Fibroblast of skin of scalp (primary cell): Measurements from ENCODE around the gene SURF6. TPM values are rescaled to one million over a fixed set of nuclear protein-coding genes. Genes with fewer than 3 reads are reported as not detected.
"Not testable (repeated sequence)": the region's sequence is repeated elsewhere in the genome, so short reads cannot be mapped to it uniquely, and the experiment has no call there.

Source experiments
- DNase-seq: peaks from one replicate; pipeline ENCODE4 v3.0.0-alpha.2; 2013
- polyA plus RNA-seq, 2 experiments: library from polyadenylated mRNA; unstranded; fragments of 120-200 nt; gene quantifications; one replicate each; pipeline ENCODE4 v1.2.1, GENCODE V29; 2013; ENCODE audit not compliant: insufficient read length in 2 of 2

Gene SURF6
- 16.4 TPM for polyA plus RNA-seq (2013, experiment 1 of 2; ENCODE audit: insufficient read length)
- 15.6 TPM for polyA plus RNA-seq (2013, experiment 2 of 2; ENCODE audit: insufficient read length)

DNA sequence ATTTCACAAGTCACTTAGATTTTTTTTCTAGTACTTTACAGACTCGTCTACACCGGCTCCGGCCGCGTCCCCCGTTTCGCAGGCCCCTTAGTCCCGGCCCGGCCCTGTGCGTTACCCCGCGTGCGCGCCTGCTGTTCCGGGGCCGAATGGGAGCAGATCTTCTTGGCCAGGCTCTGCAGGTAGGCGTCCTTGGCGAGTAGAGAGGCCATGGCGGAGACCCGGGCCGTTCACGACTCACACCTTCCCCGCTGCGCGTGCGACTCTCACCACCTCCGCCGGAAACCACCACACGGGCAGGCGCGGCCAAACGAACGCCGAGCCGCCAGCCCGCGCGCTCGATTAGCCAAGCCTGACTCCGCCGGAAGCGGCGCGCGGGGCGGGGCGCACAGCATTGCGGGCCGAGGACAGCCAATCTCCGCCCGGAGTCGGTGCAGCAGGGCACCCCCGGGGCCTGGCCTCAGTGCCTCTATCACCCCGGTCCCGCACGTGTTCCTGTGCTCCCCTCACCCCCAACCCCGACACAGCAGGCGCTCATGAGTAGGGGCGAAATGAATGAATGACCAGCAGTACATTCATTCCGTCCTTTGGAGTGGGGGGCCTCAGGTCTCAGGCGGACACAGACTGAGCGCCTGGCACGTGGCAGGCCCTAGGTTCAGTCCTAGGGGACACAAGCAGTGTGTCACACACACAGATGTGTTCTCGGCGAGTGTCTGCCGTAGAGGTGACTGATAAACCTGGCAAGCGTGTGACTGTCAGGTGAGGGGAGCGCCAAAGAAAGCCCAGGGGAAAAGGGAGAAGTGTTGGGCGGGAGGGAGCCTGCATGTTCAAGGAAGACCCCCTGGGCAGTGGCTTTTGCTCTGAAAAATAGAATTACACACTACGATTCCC is at the start of gene SURF6:
TSS of gene SURF6 (minus strand) at position 265 of the 888 bp plus-strand sequence. CDS start at position 209, 56 bp downstream.
- peak; percentile 91 for DNase-seq

DNA sequence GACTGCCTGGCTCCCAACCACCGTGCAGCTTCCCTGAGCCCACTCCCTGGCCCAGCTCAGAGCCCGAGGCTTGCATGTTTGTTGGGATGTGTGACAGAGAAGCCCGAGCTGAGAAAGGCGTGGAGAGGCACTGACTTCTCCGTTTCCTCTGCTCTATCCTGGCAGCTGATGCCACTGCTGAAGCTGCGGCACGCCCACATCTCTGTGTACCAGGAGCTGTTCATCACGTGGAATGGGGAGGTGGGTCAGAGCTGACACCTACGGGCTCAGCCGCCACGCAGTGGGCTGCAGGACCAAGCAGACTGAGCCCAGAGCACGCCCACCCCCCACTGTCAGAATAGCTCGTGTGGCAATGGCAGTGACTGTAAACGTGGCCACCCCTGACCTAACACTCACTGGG is 49.5 kb upstream of the SURF6 start:
- no peak for DNase-seq

DNA sequence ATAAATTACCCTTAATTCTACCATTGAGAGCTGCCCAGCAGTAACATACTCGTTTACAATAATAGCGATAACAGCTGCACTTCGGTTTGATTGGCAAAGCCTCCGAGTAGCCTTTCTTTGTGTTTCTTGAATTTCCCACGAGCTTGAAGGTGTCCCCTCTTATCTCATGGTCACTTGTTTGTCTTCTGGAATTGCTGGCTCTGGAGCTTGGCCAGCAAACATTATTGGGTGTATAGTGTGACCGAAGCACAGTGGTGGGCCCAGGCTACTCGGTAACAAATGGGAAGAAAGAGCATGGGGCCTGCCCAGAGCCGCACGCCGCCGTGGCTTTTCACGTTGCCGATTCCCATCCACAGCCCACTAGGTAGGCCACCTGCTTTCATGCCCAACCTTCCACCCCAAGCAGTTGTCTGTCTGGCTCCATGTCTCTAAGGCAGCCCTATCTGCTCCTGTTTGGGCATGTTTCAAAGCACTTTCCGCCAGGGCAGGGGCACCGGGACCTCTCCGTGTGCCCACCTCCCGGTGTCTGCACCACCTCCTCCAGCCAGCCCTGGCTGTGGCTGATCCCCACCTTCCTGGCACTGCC is 48.8 kb upstream of the SURF6 start:
- DNase-seq: no peak

DNA sequence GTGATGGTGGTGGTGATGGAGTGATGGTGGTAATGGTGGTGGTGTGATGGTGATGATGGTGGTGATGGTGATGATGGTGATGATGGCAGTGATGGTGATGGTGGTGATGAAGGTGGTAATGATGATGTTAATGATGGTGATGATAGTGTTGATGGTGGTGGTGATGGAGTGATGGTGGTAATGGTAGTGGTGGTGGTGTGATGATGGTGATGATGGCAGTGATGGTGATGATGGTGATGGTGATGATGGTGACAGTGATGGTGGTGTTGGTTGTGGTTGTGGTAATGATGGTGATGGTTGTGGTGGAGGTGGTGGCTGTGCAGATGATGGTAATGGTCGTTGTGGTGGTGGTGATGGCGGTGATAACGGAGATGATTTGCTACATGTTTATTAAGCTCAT is 47.5 kb upstream of the SURF6 start:
- no peak for DNase-seq

DNA sequence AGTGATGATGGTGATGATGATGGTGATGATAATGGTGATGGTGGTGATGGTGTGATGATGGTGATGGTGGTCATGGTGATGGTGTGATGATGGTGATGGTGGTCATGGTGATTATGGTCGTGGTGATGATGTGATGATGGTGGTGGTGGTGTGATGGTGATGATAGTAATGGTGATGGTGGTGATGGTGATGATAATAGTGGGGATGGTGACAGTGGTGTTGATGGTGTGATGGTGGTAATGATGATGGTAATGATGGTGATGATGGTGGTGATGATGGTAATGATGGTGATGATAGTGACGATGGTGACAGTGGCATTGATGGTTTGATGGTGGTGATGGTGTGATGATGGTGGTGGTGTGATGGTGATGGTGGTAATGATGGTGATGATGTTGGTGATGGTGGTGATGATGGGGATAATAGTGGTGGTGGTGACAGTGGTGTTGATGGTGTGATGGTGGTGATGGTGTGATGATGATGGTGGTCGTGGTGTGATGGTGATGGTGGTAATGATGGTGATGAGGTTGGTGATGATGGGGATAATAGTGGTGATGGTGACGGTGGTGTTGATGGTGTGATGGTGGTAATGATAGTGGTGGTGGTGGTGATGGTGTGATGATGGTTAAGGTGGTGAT is 46.6 kb upstream of the SURF6 start:
- no peak for DNase-seq

DNA sequence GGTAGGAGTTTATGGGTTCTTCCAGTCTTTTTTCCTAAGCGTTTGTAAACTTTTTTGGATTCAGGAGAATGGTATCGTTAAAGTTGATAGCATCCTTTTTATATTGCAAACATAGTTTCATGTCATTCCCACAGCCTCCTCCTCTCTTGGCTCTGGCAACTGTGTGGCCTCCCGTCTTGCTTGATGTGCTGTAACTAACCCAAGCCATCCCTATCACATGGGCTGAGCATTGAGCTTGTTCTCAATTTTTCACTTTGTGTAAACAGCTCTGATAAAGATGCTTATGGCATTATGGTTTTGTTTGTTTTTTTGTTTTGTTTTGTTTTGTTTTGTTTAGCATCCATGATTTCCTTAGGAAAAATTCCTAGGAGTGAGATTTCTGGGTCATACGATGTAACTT is 44.7 kb upstream of the SURF6 start:
- DNase-seq: no peak

DNA sequence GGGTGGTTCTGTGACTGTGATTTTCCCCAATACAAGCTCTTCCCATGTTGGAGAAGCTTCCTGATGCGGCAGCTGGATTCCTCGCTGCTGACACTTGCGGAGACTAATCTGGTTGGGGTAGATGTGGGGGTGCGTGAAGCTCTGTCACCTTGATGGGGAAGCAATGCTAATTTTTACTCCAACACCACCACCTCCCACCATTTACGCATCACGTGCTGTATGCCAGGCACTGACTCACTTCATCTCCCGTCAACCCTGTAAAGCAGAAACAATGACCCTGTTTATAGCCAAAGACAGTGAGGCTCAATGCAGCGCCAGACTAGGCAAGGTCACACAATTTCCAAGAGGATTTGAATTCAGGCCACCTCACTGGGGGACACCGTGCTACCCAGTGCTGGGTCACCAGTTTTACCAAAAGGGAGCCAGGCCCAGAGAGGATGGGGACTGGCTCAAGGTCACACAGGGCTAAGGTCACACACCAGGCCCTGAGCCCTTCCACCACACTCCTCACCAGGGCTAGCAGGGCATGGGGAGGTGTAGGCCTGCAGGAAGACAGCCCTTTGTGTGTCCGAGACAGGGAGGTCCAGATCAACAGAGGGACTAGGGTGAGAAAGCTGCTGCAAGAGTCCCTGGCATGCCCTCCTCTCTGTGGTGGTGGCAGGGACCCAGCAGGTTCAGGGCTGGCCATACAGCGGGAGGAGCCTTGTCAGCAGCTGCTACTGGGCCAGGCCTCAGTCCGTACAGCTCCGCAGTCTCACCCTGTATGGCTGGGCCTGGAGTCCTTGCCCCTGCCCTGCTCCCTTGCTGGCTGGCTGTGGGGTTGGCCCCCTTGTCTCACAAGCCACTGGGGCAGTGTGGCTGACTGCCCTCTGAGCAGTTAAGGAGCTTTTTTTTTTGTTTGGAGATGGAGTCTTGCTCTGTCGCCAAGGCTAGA is 43.4 kb upstream of the SURF6 start:
- DNase-seq: no peak

DNA sequence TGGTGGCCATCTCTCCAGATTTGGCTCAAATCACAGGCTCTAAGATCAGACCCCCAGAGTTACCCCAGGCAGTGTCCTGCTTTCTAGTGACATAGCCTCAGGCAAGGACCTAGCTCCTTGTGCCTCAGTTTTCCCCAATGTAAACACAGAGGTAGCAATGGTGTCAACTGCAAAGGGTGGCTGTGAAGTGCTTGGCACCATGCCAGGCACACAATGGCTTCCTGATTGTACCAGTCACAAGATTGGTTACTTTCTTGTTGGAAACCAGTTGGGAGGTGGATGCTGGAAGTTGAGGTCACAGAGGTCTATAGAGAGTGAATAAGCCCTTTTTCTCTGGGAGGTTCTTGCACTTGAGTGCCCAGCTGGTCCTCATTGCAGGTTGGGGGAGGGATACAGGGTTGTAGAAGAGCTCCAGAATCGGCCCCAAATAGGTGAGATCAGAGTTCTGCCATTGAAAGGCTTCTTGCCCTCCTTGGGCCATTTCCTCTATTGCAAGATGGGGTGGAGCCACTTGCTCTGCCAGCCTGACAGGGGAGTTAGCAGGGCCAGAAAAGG is 42.5 kb upstream of the SURF6 start:
- DNase-seq: no peak

DNA sequence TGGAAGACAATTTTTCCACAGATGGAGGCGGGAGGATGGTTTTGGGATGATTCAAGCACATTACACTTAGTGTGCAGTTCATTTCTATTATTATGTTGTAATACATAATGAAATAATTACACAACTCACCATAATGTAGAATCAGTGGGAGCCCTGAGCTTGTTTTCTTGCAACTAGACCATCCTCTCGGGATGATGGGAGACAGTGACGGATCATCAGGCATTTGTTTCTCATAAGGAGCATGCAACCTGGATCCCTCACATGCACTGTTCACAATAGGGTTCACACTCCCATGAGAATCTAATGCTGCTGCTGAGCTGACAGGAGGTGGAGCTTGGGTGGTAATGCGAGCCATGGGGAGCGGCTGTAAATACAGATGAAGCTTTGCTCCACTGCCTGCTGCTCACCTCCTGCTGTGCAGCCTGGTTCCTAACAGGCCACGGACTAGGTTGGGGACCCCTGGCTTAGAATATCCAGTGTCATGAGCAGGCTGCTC is 41.8 kb upstream of the SURF6 start:
- peak; percentile 64 for DNase-seq

DNA sequence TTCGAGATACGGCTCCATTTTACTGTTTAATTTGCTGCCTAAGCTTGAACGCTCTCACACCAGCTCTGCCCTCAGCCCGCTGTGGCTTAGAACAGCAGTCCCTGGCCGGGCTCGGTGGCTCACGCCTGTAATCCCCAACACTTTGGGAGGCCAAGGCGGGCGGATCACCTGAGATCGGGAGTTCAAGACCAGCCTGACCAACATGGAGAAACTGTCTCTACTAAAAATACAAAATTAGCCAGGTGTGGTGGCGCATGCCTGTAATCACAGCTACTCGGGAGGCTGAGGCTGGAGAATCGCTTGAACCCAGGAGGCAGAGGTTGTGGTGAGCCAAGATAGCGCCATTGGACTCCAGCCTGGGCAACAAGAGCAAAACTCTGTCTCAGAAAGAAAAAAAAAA is 41.3 kb upstream of the SURF6 start:
- DNase-seq: not testable (repeated sequence)

DNA sequence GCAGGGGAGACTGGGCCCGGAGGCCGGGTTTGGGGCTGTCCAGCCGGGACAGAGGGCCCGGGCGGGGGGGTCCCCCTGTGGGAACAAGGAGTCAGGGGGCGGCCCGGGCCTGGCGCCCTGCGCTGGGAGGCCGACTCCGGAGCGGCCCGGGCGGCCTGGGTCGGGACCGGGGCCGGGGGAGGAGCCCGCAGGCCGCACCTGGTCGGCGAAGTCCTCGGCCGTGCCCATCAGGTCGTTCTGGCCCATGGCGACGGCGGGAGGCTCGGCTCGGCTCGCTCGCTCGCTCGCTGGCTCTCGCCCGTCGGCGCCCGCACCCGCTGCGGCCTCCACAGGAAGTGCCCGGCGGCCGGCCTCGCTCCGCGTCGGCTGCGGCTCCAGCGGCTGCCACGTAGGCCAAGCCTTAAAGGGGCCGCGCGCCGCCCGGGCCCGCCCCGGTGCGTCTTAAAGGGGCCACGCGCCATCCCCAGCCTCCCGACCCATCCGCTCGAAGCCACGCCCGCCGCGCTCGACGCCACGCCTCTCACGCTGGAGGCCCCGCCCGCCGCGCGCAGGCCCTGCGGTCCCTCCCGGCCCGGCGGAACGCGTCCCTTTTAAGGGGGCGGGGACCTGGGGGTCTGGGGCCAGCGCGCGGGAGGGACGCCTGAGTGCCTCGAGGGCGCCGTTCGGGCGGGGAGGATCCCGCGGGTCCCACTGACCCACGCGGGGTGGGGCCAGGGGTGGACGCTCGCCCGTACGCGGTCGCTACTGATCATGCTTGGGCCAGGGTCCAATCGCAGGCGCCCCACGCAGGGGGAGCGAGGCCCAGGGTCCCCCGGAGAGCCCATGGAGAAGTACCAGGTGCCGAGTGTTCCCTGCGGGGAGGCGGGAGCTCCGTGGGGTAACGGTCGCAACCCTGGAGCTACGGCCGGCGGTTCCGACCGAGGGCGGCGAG is 40.0 kb upstream of the SURF6 start, which contains the start of the genes STKLD1 and SURF4:
TSS of gene STKLD1 (plus strand) at position 643 of the 931 bp plus-strand sequence. CDS start at position 751, 108 bp downstream.
TSS of gene SURF4 (minus strand) at position 337 of the 931 bp plus-strand sequence. CDS start at position 246, 91 bp downstream.
- DNase-seq: peak; percentile 97

DNA sequence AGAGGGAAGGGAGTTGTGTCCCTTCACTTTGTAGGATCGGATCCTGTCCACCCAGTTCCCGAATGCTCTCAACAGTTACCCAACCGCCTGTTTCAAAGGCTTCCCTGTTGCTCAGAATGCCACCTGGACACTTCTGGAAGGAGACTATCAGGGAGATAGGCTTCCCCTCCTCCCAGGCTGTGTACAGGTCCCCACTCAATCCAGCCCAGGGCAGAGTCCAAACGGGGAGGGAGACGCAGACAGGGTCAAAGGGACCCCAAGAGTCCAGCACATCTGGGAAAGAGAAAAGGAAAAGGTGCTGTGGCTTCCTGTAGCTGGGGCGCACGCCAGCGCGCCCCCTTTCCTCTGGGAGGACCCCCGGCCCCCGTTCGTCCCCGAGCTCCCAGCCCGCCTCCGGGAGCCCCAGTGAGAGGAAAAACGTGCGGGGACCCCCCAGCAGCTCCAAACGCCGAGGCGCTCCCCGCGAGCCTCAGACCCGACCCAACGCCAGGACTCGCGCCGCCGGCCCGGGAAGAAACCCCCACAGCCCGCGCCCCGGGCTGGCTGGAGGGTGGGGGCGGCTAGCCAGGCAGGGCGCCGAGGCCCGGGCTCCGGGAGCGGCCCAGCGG is 39.2 kb upstream of the SURF6 start:
- DNase-seq: peak; percentile 30

DNA sequence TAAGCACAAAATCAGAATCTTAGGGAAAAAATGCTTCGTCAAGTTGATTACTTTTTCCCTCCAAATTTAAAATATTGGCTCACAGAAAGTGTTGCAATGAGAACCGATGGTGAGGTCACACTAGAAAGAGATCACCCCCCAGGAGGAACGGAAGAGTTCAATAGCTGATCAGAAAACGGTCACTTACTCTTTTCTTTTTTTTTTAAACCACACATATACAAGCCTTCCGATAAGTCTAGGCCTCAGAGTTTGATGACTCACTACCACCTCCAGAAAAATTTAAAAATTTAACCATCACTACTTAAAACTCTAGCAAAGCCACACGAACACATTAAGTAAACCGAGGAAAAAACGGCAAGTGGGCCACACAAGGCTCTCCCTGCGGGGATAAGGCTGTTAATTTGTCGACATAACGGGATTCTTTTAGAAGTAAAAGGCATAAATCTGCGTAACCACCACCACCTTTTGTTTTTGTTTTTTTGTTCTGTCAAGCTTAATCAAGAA is 38.7 kb upstream of the SURF6 start:
- DNase-seq: peak; percentile 53

DNA sequence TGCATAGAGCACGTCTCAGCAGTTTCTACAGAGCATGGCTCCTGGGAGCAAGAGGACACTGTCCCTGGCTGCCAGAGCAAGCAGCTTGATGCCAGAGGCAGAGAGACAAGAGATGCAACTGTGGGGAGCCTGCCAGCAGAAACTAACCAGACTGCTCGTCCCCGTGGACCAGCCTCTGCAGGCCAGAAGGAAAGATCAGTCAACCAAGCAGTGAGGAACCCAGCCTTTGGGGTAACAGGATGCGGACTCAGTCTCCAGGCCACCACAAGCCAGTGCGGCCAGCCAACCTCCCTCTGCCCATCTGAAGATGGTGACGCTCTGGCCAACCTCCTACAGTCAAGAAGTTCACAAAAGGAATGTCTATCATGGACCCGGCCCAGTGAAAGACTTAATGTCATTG is 36.2 kb upstream of the SURF6 start:
- DNase-seq: no peak

DNA sequence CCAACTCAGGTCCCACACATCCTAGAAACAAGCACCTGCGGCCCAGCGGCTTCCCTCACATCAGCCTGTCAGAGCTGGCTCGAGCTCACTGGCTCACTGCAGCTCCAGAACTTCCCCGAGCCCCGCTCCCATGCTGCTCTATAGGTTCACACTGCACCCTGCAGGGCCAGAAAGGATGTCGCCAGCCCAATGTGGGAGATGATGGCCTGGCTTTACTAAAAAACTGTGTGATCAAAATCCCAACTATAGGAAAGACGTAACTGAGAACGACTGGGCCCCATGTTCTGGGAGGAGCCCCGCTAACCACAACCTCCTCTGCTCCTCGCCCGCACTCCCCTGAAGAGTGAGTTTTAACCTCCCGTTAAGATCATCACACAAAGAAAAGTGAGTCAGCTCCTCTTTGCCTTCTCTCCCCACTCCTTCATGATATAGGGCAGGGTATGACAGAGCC is 35.3 kb upstream of the SURF6 start:
- DNase-seq: no peak

DNA sequence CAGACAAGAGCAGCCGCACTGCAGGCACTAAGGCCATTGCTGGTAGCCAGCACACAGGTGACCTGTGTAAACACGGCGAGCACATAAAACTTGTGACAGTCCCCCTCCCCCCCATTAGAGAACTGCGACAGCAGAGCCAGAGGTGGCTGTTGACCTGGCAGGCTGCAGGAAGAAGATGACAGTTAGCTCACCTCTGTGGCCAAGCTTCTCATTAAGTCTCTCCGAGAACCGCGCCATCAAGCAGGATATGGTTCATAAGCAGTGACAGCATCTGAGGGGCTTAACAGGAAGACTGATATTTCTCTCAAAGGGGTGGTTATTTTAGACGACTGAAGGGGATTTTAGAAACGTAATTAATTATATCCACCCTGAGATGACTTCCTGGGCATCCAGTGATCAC is 34.7 kb upstream of the SURF6 start:
- no peak for DNase-seq

DNA sequence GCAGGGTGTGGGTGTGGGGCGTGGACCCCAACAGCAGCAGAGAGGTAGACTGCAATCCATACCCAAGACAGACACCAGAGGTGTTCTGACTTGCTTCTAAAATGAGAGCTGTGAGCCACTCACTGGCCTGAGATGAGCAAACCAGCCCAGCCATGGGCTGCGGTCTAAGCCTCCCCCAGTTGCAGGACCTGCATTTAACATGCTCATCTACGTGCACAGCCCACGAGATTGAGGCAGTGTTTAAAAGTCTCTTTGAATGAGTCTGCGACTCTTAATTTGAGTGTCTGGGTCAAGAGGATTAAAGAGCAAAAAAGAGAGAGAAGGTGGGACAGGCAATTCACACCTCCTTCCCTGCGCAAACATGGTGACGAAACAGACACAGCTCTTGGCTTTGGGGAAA is 33.9 kb upstream of the SURF6 start:
- no peak for DNase-seq

DNA sequence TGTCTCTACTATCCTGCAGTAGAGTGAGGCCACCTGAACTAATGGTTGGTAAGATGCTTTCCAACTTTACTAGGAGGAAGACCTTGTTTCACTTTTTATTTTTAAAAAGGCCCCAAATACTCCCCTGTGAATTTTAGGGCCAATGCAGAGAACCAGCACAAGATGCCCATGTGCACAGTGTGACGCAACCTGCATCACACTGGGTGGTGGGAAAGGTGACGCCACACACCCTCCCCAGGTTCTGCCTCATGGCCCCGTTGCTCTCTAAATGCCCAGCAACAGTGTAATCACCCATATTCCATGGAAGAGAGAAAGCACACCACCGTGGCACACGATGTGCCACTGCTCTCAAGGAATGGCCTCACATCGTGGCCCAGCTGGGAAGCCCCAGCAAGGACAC is 33.4 kb upstream of the SURF6 start:
- no peak for DNase-seq

DNA sequence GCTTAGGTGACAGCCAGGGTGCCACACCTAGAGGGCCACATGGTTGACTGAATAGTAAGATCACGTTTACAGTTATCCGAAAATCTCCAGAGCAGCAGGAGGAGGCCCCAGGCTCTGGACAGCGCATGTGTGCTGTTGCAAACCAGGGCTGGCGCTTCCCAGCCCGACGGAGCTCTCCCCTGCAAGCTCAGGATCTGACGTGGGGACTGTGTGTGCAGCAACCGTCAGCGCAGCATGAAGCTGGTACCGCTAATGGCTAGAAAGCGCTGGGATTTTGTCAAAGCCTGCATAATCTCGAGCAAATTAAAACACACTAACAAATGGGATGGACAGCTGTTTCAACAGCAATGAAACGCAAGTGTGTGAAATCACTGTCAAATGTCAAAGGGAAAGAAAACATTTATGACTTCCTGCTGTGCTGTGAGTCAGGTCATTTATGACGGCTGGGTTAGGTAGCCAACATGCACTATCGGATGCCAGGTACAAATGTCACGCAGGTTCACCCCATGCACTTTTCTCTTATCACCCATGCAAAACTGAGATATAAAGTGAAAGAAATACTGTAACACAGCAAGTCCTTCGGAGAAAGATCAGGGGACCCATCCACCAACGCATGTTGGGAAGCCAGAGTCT is 32.4 kb upstream of the SURF6 start:
- DNase-seq: no peak
